HG03196 (cell line): ENCODE data around the gene NLRP14.

Source experiments
- ATAC-seq: cut with Tn5 transposase; IDR thresholded peaks from one replicate; pipeline ENCODE4 v1.9.1; 2021; ENCODE audit not compliant: unreplicated experiment

NLRP14 gene

DNA sequence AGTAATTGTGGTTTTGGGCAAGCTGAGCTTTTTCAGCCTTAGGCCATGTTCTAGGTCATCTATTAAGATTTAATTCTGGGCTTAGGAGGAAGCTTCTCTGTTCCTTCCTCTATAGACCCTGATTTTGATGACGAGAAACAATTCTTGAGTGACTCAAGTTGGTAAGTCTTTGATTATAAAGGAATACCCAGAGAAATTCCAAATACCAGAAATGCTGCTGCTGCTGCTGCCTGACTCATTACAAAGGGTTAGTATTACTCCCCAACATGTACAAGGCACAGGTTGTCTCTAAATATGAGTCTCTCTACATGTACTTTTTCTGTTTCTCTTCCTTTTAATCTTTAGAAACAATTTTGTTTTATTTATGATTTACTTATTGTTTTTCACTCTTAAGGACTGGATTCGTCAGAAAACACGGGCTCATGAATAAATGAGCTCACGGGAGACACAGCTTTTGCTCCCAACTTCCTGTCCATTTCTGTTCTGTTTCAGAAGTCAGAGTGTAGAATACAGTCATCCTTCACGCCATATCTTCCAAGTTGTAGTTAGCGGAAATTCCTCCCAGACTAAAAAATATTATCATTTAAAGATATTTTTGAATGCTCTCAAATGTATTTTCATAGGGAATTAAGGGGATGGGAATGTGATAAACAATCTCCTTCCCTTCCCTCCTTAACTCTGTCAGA, 36.7 kb downstream of the NLRP14 start:
- ATAC-seq = no peak

DNA sequence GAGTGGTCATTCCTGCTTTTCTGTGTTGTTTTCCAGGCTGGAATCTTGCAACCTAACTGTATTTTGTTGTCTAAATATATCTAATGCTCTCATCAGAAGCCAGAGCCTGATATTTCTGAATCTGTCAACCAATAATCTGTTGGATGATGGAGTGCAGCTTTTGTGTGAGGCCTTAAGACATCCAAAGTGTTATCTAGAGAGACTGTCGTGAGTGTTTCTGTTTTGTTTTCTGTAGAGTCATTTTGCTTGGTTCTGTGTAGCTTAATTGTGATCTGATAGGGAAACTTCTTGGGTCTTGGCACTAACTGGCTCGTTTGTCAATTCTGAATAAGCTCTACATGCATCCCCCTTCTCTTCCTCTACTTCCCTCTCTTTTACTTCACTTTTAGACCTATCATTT, 37.4 kb downstream of the NLRP14 start:
- ATAC-seq = no peak

DNA sequence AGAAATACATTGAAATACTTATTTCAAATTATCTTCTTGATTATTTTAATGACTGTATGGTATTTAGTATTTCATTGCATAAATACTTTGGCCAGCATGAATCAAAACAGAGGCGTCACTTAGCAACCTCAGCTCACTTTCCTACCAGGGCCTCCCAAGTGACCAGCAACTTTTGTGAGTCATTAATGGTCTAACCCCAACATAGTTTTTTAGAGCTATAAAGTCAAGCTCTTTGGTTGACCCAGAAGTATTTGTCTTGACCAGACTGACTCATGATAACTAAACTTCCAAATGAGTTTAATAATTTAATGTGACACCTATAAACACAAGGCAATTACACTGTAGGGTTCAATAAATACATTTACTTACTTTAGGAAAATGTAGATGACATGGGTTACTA, 40.6 kb downstream of the NLRP14 start:
- no peak for ATAC-seq

DNA sequence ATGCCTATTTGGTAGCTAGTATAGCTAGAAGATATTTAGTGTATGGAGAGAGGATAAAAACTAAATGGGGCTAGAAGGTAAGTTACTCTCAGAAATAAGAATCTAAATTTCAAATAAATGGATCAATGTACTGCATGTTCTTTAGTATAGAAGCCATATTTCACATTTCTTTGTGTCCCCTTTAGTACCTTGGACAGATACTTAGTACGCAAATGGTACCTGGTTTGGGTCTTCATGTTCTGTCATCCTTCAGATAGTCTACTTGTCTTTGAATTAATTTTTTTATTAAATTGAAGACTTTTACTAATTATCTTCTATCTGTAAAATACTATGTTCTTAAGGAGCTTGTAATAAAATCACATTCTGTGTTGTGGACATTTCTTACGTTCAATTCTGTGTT, 42.3 kb downstream of the NLRP14 start:
- no peak for ATAC-seq

DNA sequence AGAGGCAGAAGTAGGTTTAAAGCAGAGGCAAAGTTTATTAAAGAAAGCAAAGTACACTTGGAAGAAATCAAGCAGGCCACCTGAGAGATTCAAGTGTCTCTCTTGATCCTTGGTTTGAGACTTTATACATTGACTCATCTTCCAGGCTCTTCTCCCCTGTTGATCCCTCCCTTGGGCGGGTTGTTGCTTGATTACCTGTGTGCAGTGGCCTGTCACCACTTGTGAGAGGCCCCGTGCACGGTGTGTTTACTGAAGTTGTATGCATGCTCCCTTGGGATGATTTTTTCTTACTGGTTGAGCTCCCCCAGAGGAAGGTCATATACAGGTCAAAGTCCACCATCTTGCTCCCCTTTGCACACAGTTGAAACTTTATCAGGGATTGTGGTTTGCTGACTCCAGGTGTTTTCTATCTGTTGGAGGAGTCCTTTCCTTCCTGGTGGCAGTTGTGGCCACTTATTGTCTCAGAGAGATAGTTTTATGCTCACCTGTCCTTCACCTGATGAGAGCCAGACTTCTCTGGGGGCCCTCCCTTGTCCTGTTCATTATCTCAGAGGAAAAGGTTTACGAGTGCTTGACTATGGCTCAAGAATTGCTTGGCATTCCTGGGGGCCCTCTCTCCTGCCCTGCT, 52.2 kb downstream of the NLRP14 start:
- no peak for ATAC-seq

DNA sequence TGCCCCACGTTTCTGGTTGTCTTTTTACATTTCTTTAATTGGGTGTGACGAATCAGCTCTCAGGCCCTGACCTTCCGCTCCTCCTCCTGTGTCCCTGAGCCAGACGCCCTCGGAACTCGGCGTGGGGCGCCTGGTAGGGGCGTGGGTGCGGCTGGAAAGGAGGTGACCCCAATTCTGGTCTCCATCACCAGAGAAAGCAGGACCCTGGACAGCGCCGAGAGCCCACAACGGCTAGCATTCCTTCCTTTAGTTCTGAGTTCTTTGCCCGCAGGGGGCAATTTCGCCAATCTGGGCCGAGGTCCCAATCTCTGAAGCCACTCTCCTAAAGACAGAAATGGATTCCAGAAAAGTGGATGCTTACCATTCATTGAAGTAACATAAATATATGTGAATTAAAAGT, 56.8 kb downstream of the NLRP14 start:
- no peak for ATAC-seq

DNA sequence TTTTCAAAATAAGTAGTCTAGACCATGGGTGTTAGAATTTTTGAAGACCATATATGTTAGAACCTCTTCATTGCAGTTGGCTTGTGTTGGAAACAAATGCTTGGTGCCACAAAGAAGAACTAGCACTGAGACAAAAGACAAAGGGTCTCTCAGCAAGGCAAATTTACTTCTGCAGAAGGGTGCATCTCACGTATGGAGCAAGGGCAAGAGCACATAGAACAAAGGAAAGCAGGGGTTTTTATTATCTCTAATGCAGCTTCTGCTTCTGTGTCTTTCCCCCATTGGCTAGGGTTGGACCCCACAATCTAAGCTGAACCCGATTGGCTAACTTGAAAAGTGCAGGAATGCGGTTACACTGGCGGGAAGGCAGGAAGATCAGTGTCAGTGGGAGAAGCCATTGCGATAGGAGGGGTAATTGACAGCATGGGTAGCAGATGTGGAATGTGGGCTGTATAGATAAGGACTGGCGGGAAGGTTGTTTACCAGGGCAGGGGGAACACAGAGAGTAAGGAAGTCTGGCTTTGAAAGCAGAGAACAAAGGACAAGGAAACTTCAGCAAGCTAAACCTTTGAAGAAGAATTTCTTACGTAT, 59.4 kb downstream of the NLRP14 start:
- no peak for ATAC-seq

DNA sequence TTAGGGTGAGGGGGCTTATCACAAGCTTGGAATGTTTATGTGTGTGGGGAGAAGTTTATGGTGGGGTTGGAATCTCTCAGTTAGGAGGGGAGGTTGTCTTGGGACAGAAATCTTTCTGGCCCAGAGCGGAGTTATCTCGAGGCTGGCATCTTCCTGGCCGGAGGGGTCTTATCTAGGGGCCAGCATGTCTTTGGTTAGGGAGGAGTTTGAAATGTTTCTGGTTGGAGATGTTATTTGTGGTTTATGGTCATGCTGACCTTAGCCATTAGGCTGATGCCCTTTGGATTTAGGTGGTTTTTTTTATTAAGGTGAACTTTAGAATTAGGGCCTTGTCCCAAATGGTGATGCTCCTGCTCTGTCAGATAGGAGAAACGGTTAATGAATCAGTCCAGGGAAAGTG, 60.6 kb downstream of the NLRP14 start:
- ATAC-seq = no peak

DNA sequence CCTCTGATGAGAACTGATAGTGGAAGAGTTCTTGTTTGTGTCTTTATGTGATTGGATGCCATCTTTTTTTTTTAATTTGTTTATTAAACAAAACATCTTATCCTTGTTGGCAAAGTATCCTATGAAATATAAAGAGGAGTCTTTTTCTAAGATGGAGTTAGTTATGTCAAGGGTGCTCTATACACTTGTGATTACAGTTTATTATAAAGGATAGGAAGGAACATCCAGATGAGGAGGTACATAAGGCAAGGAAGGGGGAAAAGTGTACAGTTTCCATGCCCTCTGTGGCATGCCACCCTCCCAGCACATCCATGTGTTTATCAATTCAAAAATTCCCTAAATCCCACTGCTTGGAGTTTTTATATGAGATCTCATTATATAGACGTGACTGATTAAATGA, 61.2 kb downstream of the NLRP14 start:
- ATAC-seq = no peak

DNA sequence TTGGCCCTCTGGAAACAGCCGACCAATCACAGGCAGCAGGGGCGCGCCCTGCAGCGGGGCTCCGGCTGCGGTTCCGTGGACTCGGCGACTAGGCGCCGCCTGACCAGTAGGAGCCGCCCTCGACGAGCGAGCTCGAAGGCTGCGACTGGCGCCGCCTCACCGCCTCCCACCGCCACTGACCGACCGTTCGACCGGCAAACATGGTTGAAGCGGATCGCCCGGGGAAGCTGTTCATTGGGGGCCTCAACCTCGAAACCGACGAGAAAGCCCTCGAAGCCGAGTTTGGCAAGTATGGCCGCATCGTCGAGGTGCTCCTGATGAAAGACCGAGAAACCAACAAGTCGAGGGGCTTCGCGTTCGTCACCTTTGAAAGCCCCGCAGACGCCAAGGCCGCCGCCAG, 68.6 kb downstream of the NLRP14 start, which contains the start of gene RBMXL2:
Gene RBMXL2 (plus strand): TSS at position 78 of the 400 bp plus-strand sequence. CDS start 123 bp downstream, at position 201.
- no peak for ATAC-seq

DNA sequence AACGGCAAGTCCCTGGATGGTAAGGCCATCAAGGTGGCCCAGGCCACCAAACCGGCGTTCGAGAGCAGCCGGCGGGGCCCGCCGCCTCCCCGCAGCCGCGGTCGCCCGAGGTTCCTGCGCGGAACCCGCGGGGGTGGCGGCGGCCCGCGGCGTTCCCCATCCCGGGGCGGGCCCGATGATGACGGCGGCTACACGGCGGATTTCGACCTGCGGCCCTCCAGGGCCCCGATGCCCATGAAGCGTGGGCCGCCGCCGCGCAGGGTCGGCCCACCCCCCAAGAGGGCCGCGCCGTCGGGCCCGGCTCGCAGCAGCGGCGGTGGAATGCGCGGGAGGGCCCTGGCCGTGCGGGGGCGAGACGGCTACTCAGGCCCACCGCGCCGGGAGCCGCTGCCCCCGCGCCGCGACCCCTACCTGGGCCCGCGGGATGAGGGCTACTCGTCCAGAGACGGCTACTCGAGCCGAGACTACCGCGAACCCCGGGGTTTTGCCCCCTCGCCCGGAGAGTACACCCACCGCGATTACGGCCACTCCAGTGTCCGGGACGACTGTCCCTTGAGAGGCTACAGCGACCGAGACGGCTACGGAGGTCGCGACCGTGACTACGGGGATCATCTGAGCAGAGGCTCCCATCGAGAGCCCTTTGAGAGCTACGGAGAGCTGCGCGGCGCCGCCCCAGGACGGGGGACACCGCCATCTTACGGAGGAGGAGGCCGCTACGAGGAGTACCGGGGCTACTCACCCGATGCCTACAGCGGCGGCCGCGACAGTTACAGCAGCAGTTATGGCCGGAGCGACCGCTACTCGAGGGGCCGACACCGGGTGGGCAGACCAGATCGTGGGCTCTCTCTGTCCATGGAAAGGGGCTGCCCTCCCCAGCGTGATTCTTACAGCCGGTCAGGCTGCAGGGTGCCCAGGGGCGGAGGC, 69.3 kb downstream of the NLRP14 start:
- ATAC-seq = no peak

DNA sequence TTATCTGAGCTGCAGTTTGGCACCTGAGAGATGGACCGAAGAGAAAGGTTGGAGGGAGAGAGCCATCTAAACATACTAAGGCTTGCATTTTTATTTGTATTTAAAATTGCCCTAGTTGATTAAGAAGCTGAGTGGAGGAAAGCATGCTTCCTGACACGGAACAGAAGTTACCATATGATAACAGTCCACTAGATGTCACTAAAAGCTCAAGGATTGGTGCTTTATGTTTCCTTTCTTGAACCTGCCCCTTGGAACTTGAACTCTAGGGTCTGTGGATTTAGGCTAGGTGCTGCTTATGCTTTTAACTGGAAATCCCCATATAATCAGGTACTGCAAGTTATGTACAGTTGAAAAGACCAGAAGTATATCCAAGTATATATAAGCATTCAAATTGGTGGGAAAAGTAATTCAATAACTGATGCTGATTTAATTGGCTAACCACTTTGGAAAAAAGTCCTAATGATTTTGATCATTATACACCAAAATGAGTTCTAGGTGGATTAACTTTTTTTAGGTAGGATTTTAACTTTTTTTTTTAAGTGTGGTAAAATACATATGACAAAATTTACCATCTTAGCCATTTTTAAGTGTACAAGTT, 78.1 kb downstream of the NLRP14 start:
- ATAC-seq = peak; percentile 88

DNA sequence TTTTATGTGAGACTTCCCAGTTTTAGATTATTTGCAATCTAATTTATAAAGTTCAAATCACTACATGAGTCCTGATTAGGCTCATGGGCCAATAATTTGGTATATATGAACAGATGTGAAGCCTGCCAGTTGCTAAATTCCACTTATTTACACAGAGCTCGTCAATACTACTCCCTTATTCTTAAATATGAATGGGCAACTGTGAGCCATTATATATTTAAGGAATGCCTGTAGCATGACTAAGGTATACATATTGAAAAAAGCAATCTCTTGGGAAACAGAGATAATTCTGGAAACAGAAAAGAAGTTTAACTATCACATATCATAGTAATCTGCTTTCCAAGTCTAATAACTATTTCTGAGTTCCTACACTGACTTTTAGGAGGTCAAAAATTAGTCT, 95.5 kb downstream of the NLRP14 start:
- no peak for ATAC-seq

DNA sequence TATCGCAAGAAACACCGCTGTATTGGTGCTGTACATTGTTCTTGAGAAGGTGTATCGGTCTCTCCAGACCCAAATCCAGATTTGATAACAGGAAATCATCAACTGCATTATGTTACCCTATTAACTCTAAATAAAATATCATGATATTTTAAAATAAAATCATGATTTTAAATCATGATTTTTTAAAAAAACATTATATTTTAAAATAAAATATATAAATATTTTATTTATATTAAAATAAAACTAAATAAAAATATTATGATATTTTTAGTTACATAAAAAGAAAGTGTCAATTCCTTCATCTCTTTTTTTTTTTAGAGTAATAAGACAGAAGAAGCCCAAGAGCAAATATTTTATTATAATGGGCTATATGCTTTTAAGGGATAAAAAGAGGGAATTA, 96.1 kb downstream of the NLRP14 start:
- no peak for ATAC-seq
